BJ (cell line): ENCODE measurements around the gene SPRY4. TPM values are rescaled to one million over a fixed set of nuclear protein-coding genes. Genes with fewer than 3 reads are reported as not detected.

Experiments
- CTCF ChIA-PET: fragments of 350-600 bp; formaldehyde crosslinking; extraction: SDS; loops from one replicate; lab custom pipeline; 2021; ENCODE audit warnings: antibody characterized with exemption, inconsistent platforms; lab: Yijun Ruan, JAX
- POLR2A ChIA-PET: fragments of 300-600 bp; sonication (Branson Sonifier 250); formaldehyde crosslinking; extraction: SDS; loops from one replicate; lab custom pipeline; 2021; ENCODE audit warnings: antibody characterized with exemption; lab: Charles Lee
- DNase-seq: peaks from one replicate; pipeline ENCODE4 v3.0.0-alpha.2; 2011; ENCODE audit warnings: low read depth
- H3K27me3 ChIP-seq: 2 replicates; pipeline ENCODE4 v1.6.0; 2011; ENCODE audit warnings: low read length; ENCODE audit not compliant: control insufficient read depth, insufficient read depth
- H3K36me3 ChIP-seq: 2 replicates; pipeline ENCODE4 v1.5.1; 2011; ENCODE audit warnings: low read length; ENCODE audit not compliant: control insufficient read depth, insufficient read depth
- H3K4me3 ChIP-seq: 2 replicates; pipeline ENCODE4 v1.5.1; 2011; ENCODE audit warnings: low read depth, mild to moderate bottlenecking, control low read depth, low read length
- CTCF ChIP-seq: IDR thresholded peaks from 2 replicates; pipeline ENCODE4 v1.5.1; 2011; ENCODE audit warnings: low read depth, mild to moderate bottlenecking, control low read depth, inconsistent platforms, low read length, moderate library complexity; ENCODE audit not compliant: insufficient read depth
- polyA plus RNA-seq: library from polyadenylated mRNA; depleted of rRNA; stranded (reverse); fragments of >200 nt; gene quantifications from 2 replicates; pipeline ENCODE4 v1.2.3, GENCODE V29; 2011

SPRY4 gene
- polyA plus RNA-seq, 1 experiment: 13.0 TPM

GRCh38 chr5:142287096-142287972 is 37.5 kb downstream of the SPRY4 start:
- H3K36me3 ChIP-seq: no peaks in the 10 kb centered on the region
- no peak for DNase-seq
- POLR2A ChIA-PET: no interaction called here
- no peak overlapping the region for H3K4me3 ChIP-seq
- no peaks in the 10 kb centered on the region for H3K27me3 ChIP-seq
- no peak for TF ChIP-seq CTCF
- CTCF ChIA-PET: interaction anchor here (0.7 kb wide), 1 partner anchor 9 kb away, joined by 3 read pairs; no protein-coding TSS in a partner anchor

- H3K27me3 ChIP-seq: no peaks in the 10 kb centered on the region
- no peak for TF ChIP-seq CTCF
- no peaks in the 10 kb centered on the region for H3K36me3 ChIP-seq
- H3K4me3 ChIP-seq: no peak overlapping the region
- POLR2A ChIA-PET: no interaction called here
- DNase-seq: no peak
- CTCF ChIA-PET: no interaction called here
Measured at GRCh38 chr5:142286111-142286510, 38.7 kb downstream of the SPRY4 start.

- ChIA-PET POLR2A (no interaction called here), CTCF (no interaction called here)
Measured at GRCh38 chr5:142283304-142283703, 41.5 kb downstream of the SPRY4 start.

GRCh38 chr5:142281966-142282365 is 42.9 kb downstream of the SPRY4 start:
- DNase-seq: no peak
- no peaks in the 10 kb centered on the region for H3K27me3 ChIP-seq
- no peak for TF ChIP-seq CTCF
- H3K4me3 ChIP-seq: no peak overlapping the region
- no peaks in the 10 kb centered on the region for H3K36me3 ChIP-seq
- ChIA-PET CTCF (no interaction called here), POLR2A (no interaction called here)

More at GRCh38 chr5:142283304-142283703, 41.5 kb downstream of the SPRY4 start:
- Histone ChIP-seq H3K36me3 (no peaks in the 10 kb centered on the region), H3K27me3 (no peaks in the 10 kb centered on the region), H3K4me3 (no peak overlapping the region)
- TF ChIP-seq CTCF: no peak
- DNase-seq: no peak

- DNase-seq: no peak
- no peaks in the 10 kb centered on the region for H3K27me3 ChIP-seq
- POLR2A ChIA-PET: no interaction called here
- H3K4me3 ChIP-seq: no peak overlapping the region
- H3K36me3 ChIP-seq: no peaks in the 10 kb centered on the region
- no peak for TF ChIP-seq CTCF
- CTCF ChIA-PET: no interaction called here
Measured at GRCh38 chr5:142281008-142281367, 43.8 kb downstream of the SPRY4 start.
